Fibroblast of lung (primary cell): ENCODE measurements around the gene UBE2N. TPM values are rescaled to one million over a fixed set of nuclear protein-coding genes. Genes with fewer than 3 reads are reported as not detected.
A peak's percentile ranks its signal among the peaks of the same experiment; 100 is the strongest.

Experiments
- DNase-seq, 2 donors: peaks; one replicate each; pipeline versions ENCODE4 v3.0.0 to v3.0.0-alpha.2; 2010; ENCODE audit warnings: low read depth in 2 of 2
- H2AFZ ChIP-seq: 2 replicates; pipeline ENCODE4 v1.5.1; 2012; ENCODE audit warnings: low read length, control low read depth, inconsistent platforms
- H3K27ac ChIP-seq: 2 replicates; pipeline ENCODE4 v1.5.1; 2011; ENCODE audit warnings: low read length, control low read depth; ENCODE audit not compliant: insufficient read depth
- H3K27me3 ChIP-seq: 2 replicates; pipeline ENCODE4 v1.5.1; 2011; ENCODE audit warnings: mild to moderate bottlenecking, low read length; ENCODE audit not compliant: control insufficient read depth, insufficient read depth
- H3K36me3 ChIP-seq: 2 replicates; pipeline ENCODE4 v1.5.1; 2011; ENCODE audit warnings: low read length; ENCODE audit not compliant: control insufficient read depth, insufficient read depth
- H3K4me1 ChIP-seq: 2 replicates; pipeline ENCODE4 v1.5.1; 2011; ENCODE audit warnings: low read length; ENCODE audit not compliant: control insufficient read depth, insufficient read depth; ENCODE audit errors: extremely low read depth
- H3K4me2 ChIP-seq: 2 replicates; pipeline ENCODE4 v1.5.1; 2011; ENCODE audit warnings: low read length, control low read depth; ENCODE audit not compliant: insufficient read depth; ENCODE audit errors: extremely low read depth
- H3K4me3 ChIP-seq, 4 experiments: fragments of 200-600 bp in 1 of 4; sonication (generic) in 1 of 4; replicated peaks in 1 of 4; 2 replicates each; pipeline ENCODE4 v1.5.1; 2011 to 2016; ENCODE audit warnings: low read length in 4 of 4, low read depth in 3 of 4, mild to moderate bottlenecking in 3 of 4, control low read depth in 2 of 4, inconsistent platforms in 1 of 4, mixed read lengths in 1 of 4; ENCODE audit not compliant: insufficient read depth in 1 of 4; ENCODE audit errors: control extremely low read depth in 1 of 4
- H3K79me2 ChIP-seq: 2 replicates; pipeline ENCODE4 v1.5.1; 2012; ENCODE audit warnings: mild to moderate bottlenecking, low read length, inconsistent platforms; ENCODE audit not compliant: control insufficient read depth, insufficient read depth
- H3K9ac ChIP-seq: 2 replicates; pipeline ENCODE4 v1.5.1; 2011; ENCODE audit warnings: mild to moderate bottlenecking, low read length, control low read depth; ENCODE audit not compliant: insufficient read depth
- H3K9me3 ChIP-seq: 2 replicates; pipeline ENCODE4 v1.5.1; 2012; ENCODE audit warnings: low read depth, low read length; ENCODE audit not compliant: control insufficient read depth, insufficient read depth
- H4K20me1 ChIP-seq: 2 replicates; pipeline ENCODE4 v1.5.1; 2011; ENCODE audit warnings: low read length; ENCODE audit not compliant: control insufficient read depth, insufficient read depth; ENCODE audit errors: extremely low read depth
- CTCF ChIP-seq, 2 donors: IDR thresholded peaks in 1 of 2; conservative IDR thresholded peaks in 1 of 2; 1 replicate in 1 of 2; 2 replicates in 1 of 2; pipeline ENCODE4 v1.5.1; 2011 to 2012; ENCODE audit warnings: low read length in 2 of 2, control low read depth in 1 of 2, inconsistent platforms in 1 of 2, low read depth in 1 of 2, mild to moderate bottlenecking in 1 of 2
- EZH2 ChIP-seq: IDR thresholded peaks from 2 replicates; pipeline ENCODE4 v1.5.1; 2012; ENCODE audit warnings: low read length, control low read depth, mild to moderate bottlenecking; ENCODE audit errors: missing control alignments
- polyA plus RNA-seq, 2 donors: library from polyadenylated mRNA; depleted of rRNA in 1 of 2; stranded (reverse) in 1 of 2; unstranded in 1 of 2; fragments of >200 nt; gene quantifications; 2 replicates each; pipeline ENCODE4 v1.2.1, GENCODE V29; 2011 to 2012; ENCODE audit warnings: missing spikeins in 1 of 2
- total RNA-seq: library from RNA; depleted of rRNA; stranded (reverse); fragments of >200 nt; gene quantifications from 2 replicates; pipeline ENCODE4 v1.2.1, GENCODE V29; 2014

Gene UBE2N
- total and polyA plus RNA-seq, 2 donors (not counting 1 experiment from before 2014, with no cell fraction given) = 115 to 149 TPM

GRCh38 chr12:93404961-93405849, 36.5 kb downstream of the UBE2N start:
- Histone ChIP-seq H3K9ac (no peak overlapping the region), H4K20me1 (no peaks in the 10 kb centered on the region)
- peak in 1 of 2 donors; percentile 23 for DNase-seq

GRCh38 chr12:93403988-93404803, 37.6 kb downstream of the UBE2N start:
- Histone ChIP-seq H2AFZ (no peak overlapping the region), H3K9ac (no peak overlapping the region), H4K20me1 (no peaks in the 10 kb centered on the region), H3K27ac (no peak overlapping the region), H3K27me3 (no peaks in the 10 kb centered on the region), H3K4me1 (peaks cover 3% of the 10 kb centered on the region), H3K9me3 (no peaks in the 10 kb centered on the region), H3K36me3 (peaks cover 5% of the 10 kb centered on the region), H3K4me2 (no peak overlapping the region), H3K4me3 (no peak overlapping the region), H3K79me2 (no peaks in the 10 kb centered on the region)
- TF ChIP-seq CTCF (conservative IDR thresholded peaks at IDR 0.05 in 1 of 2, IDR thresholded peaks at IDR 0.05 in 1 of 2; ENCODE audit: low read depth in 1 of 2, low read length in 2 of 2) = no peak
- no peak for TF ChIP-seq EZH2
- DNase-seq = peak in 1 of 2 donors; percentile 94

More at GRCh38 chr12:93404961-93405849, 36.5 kb downstream of the UBE2N start:
- peaks cover 5% of the 10 kb centered on the region for H3K36me3 ChIP-seq
- no peak overlapping the region for H3K27ac ChIP-seq
- H2AFZ ChIP-seq = no peak overlapping the region
- TF ChIP-seq CTCF (conservative IDR thresholded peaks at IDR 0.05 in 1 of 2, IDR thresholded peaks at IDR 0.05 in 1 of 2; ENCODE audit: low read depth in 1 of 2, low read length in 2 of 2) = no peak
- TF ChIP-seq EZH2 = no peak
- no peaks in the 10 kb centered on the region for H3K79me2 ChIP-seq
- H3K27me3 ChIP-seq = no peaks in the 10 kb centered on the region
- no peak overlapping the region for H3K4me3 ChIP-seq
- no peak overlapping the region for H3K4me2 ChIP-seq
- H3K4me1 ChIP-seq = peaks cover 3% of the 10 kb centered on the region
- H3K9me3 ChIP-seq = no peaks in the 10 kb centered on the region
